Stimulated activated CD4-positive, alpha-beta T cell treated with anti-CD3 and anti-CD28 coated beads, Interleukin-15, amount 100 ng/mL, for 24 hours (primary cell): ENCODE results near the gene PRRX1.

ENCODE experiments used
- DNase-seq: peaks from one replicate; pipeline ENCODE4 v3.0.0-alpha.2; 2020

PRRX1 gene

DNA sequence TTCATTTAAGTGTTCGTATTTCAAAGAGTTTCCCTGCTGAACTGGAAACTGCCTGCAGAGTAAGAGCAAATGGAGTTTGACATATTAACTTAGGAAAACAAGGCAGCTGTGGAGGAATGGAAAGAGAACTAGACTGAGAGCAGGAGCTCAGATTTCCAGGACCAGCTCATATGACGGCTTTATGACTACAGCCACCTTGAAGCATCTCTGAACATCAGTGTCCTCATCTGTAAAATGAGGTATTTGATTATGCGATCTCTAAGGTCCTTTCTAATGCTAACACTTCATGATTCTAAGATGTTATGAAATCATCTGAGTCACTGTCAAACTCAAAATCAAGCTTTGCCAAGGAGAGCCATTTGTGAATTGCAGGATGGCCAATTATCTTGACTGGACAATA is 112.3 kb downstream of the PRRX1 start:
- DNase-seq = no peak

DNA sequence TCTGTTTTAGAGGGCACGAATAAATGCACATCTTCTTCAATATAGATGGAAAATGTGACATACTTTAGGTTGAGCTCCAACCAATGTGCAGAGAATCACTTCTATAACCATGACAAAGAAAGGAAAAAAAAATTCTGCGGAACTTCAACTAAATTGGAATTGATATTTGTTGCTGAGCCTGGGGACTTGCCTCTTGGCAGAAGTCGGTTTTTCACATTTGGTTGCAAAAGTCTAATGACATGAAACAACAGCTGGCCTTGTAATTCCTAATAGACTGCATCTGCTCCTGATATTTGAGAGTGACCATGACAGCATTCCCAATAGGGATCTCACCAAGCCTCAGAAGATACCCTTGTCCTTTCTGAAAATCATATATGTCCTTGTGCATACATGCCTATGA is 112.8 kb downstream of the PRRX1 start:
- DNase-seq = no peak
